ENCODE measurements around the gene AJAP1.

DNA sequence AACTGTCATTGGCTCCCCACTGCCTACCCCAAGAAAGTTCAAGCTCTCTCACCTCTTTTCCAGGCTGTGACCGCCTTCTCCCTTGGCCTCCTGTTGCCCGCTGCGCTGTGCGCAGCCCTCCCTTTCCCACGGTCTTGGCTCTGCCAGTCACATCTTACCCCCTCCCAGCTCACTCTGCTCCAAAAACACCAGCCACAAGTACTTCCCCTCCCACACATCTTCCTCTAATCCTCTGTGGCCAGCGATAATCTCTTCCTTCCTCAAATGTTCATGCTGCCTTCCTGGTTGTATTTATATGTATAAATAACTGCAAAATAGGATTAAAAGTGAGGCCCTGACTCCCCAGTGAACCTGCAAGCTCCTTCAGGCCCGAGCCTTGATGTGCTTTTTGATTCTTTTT, 81.8 kb downstream of the AJAP1 start:
- TF ChIP-seq CTCF (IDR thresholded peaks at IDR 0.05) (no peak), POLR2A (IDR thresholded peaks at IDR 0.05) (no peak)
